Coronary artery (tissue), 2 donors: ENCODE results near the gene SERPINB4.
"Not testable (repeated sequence)": the region's sequence is repeated elsewhere in the genome, so short reads cannot be mapped to it uniquely, and the experiment has no call there.

ENCODE experiments used
- DNase-seq: peaks from one replicate; pipeline ENCODE4 v3.0.0-alpha.2; 2017; ENCODE audit warnings: low spot score
- H3K27ac ChIP-seq, 2 donors: fragments of 200-600 bp; sonication (generic); one replicate each; pipeline ENCODE4 v1.5.1; 2016 to 2019
- H3K4me3 ChIP-seq: fragments of 200-600 bp; sonication (generic); 2 replicates; pipeline ENCODE4 v1.5.1; 2016; ENCODE audit warnings: mild to moderate bottlenecking, moderate library complexity
- TF ChIP-seq, protein P1 (sequence below): fragments of 200-600 bp; sonication (generic); IDR thresholded peaks from one replicate; pipeline ENCODE4 v1.5.1; 2019; ENCODE audit warnings: antibody characterized with exemption

SERPINB4 gene

DNA sequence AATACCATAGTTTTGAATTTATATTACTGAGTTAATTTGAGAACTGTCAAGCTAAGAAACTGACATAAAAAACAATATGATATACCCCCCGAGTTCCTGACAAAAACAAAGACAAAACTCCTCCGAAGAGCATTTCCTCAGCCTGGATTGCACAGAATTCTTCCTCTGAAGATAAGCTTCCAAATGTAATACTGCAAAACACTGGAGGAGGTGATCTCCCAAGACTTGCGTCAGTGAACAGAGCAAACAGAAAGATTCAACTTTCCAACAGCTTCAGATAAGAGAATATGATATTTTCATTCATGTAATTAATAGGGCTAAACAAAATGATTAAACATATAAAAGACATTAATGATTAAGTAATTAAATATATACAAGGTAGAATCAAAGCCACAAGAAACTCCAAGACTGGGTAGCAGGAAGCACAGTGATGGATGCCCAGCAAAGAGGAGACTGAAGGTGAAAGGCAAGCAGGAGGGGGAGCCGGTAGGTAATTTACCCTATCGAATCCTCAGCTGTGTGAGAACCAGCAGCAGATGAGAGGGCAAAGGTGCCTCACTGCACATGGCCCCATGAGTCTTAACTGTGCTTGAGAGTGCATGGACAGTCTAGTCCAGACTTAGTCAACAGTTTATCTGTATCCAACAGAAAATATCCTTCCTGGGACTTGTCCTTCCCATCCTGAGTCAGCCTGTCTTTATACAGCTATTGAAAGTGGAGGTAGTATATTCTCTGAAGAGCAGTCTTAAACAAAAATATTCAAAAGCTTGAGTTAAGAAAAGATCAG is 36.0 kb upstream of the SERPINB4 start:
- Histone ChIP-seq H3K4me3 (no peak overlapping the region), H3K27ac (no peak overlapping the region)
- no peak for DNase-seq
- TF ChIP-seq, protein P1, sequence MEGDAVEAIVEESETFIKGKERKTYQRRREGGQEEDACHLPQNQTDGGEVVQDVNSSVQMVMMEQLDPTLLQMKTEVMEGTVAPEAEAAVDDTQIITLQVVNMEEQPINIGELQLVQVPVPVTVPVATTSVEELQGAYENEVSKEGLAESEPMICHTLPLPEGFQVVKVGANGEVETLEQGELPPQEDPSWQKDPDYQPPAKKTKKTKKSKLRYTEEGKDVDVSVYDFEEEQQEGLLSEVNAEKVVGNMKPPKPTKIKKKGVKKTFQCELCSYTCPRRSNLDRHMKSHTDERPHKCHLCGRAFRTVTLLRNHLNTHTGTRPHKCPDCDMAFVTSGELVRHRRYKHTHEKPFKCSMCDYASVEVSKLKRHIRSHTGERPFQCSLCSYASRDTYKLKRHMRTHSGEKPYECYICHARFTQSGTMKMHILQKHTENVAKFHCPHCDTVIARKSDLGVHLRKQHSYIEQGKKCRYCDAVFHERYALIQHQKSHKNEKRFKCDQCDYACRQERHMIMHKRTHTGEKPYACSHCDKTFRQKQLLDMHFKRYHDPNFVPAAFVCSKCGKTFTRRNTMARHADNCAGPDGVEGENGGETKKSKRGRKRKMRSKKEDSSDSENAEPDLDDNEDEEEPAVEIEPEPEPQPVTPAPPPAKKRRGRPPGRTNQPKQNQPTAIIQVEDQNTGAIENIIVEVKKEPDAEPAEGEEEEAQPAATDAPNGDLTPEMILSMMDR = no peak

- Histone ChIP-seq H3K27ac (no peak overlapping the region), H3K4me3 (no peak overlapping the region)
- no peak for DNase-seq
- TF ChIP-seq, protein P1 = no peak
Observed at GRCh38 chr18:63677500-63678225, 33.6 kb upstream of the SERPINB4 start.

DNA sequence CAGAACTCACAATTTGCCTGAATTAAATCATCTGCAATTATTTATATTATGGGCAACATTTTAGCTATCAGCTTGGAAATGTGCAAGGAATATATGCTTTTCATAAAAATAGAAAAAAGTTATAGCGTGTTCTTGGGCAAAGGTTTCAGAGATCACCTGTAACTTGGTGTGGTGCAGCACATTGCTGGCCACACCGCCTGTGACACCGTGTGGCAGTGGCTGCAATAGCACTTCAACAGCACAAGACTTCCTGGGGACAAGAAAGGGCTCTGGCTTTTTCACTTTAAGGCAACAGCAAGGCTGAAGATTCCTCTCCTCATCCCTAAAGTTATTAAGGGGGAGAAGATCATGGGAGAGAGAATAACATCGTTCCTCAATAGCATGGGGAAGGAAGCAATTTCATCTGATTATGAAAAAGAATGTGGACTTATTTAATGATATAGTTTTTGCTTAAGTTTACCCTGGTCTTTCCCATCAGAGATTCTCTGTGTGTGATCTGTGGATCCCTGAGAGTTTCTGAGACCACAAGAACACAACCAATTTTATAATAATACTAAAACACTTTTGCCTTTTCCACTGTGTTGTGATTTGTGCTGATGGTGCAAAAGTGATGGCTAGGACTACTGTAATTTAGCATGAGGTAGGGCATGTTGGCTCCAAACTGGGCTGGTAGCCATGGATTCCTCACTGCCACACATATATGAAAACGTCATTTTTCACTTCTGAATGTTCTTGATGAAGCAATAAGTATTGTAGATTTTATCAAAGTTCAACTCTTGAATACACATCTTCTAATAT is 32.7 kb upstream of the SERPINB4 start:
- TF ChIP-seq, protein P1 = no peak
- no peak overlapping the region for H3K4me3 ChIP-seq
- no peak for DNase-seq

GRCh38 chr18:63664571-63664970 is 20.5 kb upstream of the SERPINB4 start:
- H3K27ac ChIP-seq = no peak overlapping the region
- TF ChIP-seq, protein P1 = no peak
- DNase-seq = no peak
- no peak overlapping the region for H3K4me3 ChIP-seq

More for the DNA sequence above, 32.7 kb upstream of the SERPINB4 start:
- no peak overlapping the region for H3K27ac ChIP-seq

GRCh38 chr18:63661750-63662149 is 17.7 kb upstream of the SERPINB4 start, which contains the start of gene SERPINB3:
TSS of gene SERPINB3 (minus strand) at chr18:63661893. CDS start at chr18:63661216, 677 bp downstream.
- not testable (repeated sequence) for DNase-seq, H3K4me3 ChIP-seq, H3K27ac ChIP-seq

- DNase-seq, H3K4me3 ChIP-seq, H3K27ac ChIP-seq: not testable (repeated sequence)
Observed at GRCh38 chr18:63658920-63659319, 14.9 kb upstream of the SERPINB4 start.

GRCh38 chr18:63650271-63650670 is 6.2 kb upstream of the SERPINB4 start:
- DNase-seq, H3K4me3 ChIP-seq: not testable (repeated sequence)

GRCh38 chr18:63648241-63648640 is 4.2 kb upstream of the SERPINB4 start:
- DNase-seq = no peak
- no peak overlapping the region for H3K27ac ChIP-seq
- TF ChIP-seq, protein P1 = no peak
- H3K4me3 ChIP-seq = no peak overlapping the region

More at GRCh38 chr18:63650271-63650670, 6.2 kb upstream of the SERPINB4 start:
- not testable (repeated sequence) for H3K27ac ChIP-seq
